Measurements from ENCODE around the gene MIPEP.
"Not testable (repeated sequence)": the region's sequence is repeated elsewhere in the genome, so short reads cannot be mapped to it uniquely, and the experiment has no call there.

MIPEP gene

GRCh38 chr13:23888658-23889614, at the start of gene MIPEP:
MIPEP (minus strand) TSS chr13:23889400; CDS start chr13:23889320, 80 bp downstream.
- peak; percentile 96 for DNase-seq

- DNase-seq, result no peak
Measured at GRCh38 chr13:23934520-23934919, 45.3 kb upstream of the MIPEP start.

- DNase-seq, result no peak
Measured at GRCh38 chr13:23928985-23929384, 39.8 kb upstream of the MIPEP start.

- DNase-seq, result no peak
Measured at GRCh38 chr13:23923031-23923430, 33.8 kb upstream of the MIPEP start.

- no peak for DNase-seq
Measured at GRCh38 chr13:23922005-23922932, 33.1 kb upstream of the MIPEP start.

- DNase-seq, result no peak
Measured at GRCh38 chr13:23921451-23921888, 32.3 kb upstream of the MIPEP start.

GRCh38 chr13:23919006-23919405, 29.8 kb upstream of the MIPEP start:
- no peak for DNase-seq

- DNase-seq, result no peak
Measured at GRCh38 chr13:23918208-23918607, 29.0 kb upstream of the MIPEP start.

- DNase-seq, result no peak
Measured at GRCh38 chr13:23915308-23915707, 26.1 kb upstream of the MIPEP start.

- DNase-seq, result no peak
Measured at GRCh38 chr13:23912469-23912868, 23.3 kb upstream of the MIPEP start.

- no peak for DNase-seq
Measured at GRCh38 chr13:23909606-23910005, 20.4 kb upstream of the MIPEP start.

GRCh38 chr13:23905766-23906165, 16.6 kb upstream of the MIPEP start:
- DNase-seq, result no peak

GRCh38 chr13:23903906-23904280, 14.7 kb upstream of the MIPEP start:
- no peak for DNase-seq

- DNase-seq, result no peak
Measured at GRCh38 chr13:23902975-23903905, 14.0 kb upstream of the MIPEP start.

GRCh38 chr13:23901365-23901764, 12.2 kb upstream of the MIPEP start:
- no peak for DNase-seq

- DNase-seq, result no peak
Measured at GRCh38 chr13:23899555-23899954, 10.4 kb upstream of the MIPEP start.

GRCh38 chr13:23898101-23898500, 8.9 kb upstream of the MIPEP start:
- no peak for DNase-seq

GRCh38 chr13:23897452-23897919, 8.3 kb upstream of the MIPEP start, which contains the start of gene C1QTNF9B:
C1QTNF9B (minus strand) TSS chr13:23897502.
- DNase-seq, result not testable (repeated sequence)

- DNase-seq, result not testable (repeated sequence)
Measured at GRCh38 chr13:23894746-23895145, 5.5 kb upstream of the MIPEP start.

GRCh38 chr13:23893791-23894190, 4.6 kb upstream of the MIPEP start:
- not testable (repeated sequence) for DNase-seq

- DNase-seq, result no peak
Measured at GRCh38 chr13:23889615-23890607, 711 bp upstream of the MIPEP start.
